ENCODE measurements around the gene TTC23.

GRCh38 chr15:99105514-99106341, 143.7 kb downstream of the TTC23 start:
- TF ChIP-seq POLR2A (IDR thresholded peaks at IDR 0.05; ENCODE audit: low read length) (no peak), GATA1 (IDR thresholded peaks at IDR 0.05; ENCODE audit: low read depth, low read length) (no peak)

All from erythroblast (primary cell).